ENCODE results near the gene CHTOP.

Gene CHTOP

GRCh38 chr1:153630384-153630783, 3.5 kb upstream of the CHTOP start:
- no peak for TF ChIP-seq CTCF (IDR thresholded peaks at IDR 0.05; ENCODE audit: low read depth, low read length, missing control alignments)
- no peak for DNase-seq (ENCODE audit: low read depth)
- no peak overlapping the region for H3K4me3 ChIP-seq (ENCODE audit: low read depth, low read length)

- TF ChIP-seq CTCF (IDR thresholded peaks at IDR 0.05; ENCODE audit: low read depth, low read length, missing control alignments) = no peak
- H3K4me3 ChIP-seq (ENCODE audit: low read depth, low read length) = no peak overlapping the region
- DNase-seq (ENCODE audit: low read depth) = no peak
Measured at GRCh38 chr1:153631047-153632022, 2.5 kb upstream of the CHTOP start.

GRCh38 chr1:153633161-153633753, 609 bp upstream of the CHTOP start:
- DNase-seq (ENCODE audit: low read depth) = no peak
- peak overlapping the region; percentile 62; the same call in 1 of the 2 replicates for H3K4me3 ChIP-seq (ENCODE audit: low read depth, low read length)
- no peak for TF ChIP-seq CTCF (IDR thresholded peaks at IDR 0.05; ENCODE audit: low read depth, low read length, missing control alignments)

GRCh38 chr1:153635872-153636271, 2.0 kb downstream of the CHTOP start:
- H3K4me3 ChIP-seq (ENCODE audit: low read depth, low read length) = peak overlapping the region; percentile 62; the same call in 1 of the 2 replicates
- TF ChIP-seq CTCF (IDR thresholded peaks at IDR 0.05; ENCODE audit: low read depth, low read length, missing control alignments) = no peak
- no peak for DNase-seq (ENCODE audit: low read depth)

GRCh38 chr1:153636312-153636711, 2.4 kb downstream of the CHTOP start:
- no peak overlapping the region for H3K4me3 ChIP-seq (ENCODE audit: low read depth, low read length)
- no peak for TF ChIP-seq CTCF (IDR thresholded peaks at IDR 0.05; ENCODE audit: low read depth, low read length, missing control alignments)

GRCh38 chr1:153638261-153638660, 4.4 kb downstream of the CHTOP start:
- no peak for TF ChIP-seq CTCF (IDR thresholded peaks at IDR 0.05; ENCODE audit: low read depth, low read length, missing control alignments)
- H3K4me3 ChIP-seq (ENCODE audit: low read depth, low read length) = no peak overlapping the region
- DNase-seq (ENCODE audit: low read depth) = no peak

More at GRCh38 chr1:153636312-153636711, 2.4 kb downstream of the CHTOP start:
- DNase-seq (ENCODE audit: low read depth) = no peak

All from GM12864 (cell line).